Prostate gland (tissue), 2 donors: ENCODE results near the gene UGT2B7.

Experiments used
- CTCF ChIP-seq, 4 experiments: fragments of 200-600 bp in 2 of 4; fragments of 450-650 bp in 2 of 4; sonication (generic) in 2 of 4; IDR thresholded peaks; 1 replicate in 3 of 4; 2 replicates in 1 of 4; pipeline ENCODE4 v1.5.1; 2016 to 2019; ENCODE audit warnings: antibody characterized with exemption in 4 of 4, mild to moderate bottlenecking in 2 of 4, moderate library complexity in 2 of 4
- POLR2A ChIP-seq: fragments of 450-650 bp; IDR thresholded peaks from one replicate; pipeline ENCODE4 v1.6.1; 2016; ENCODE audit warnings: antibody characterized with exemption, mild to moderate bottlenecking
- POLR2AphosphoS5 ChIP-seq: sonication (generic); formaldehyde crosslinking; IDR thresholded peaks from one replicate; pipeline ENCODE4 v1.6.1; 2017; ENCODE audit warnings: antibody characterized with exemption

GRCh38 chr4:69104719-69105275 lies 8.5 kb downstream of the UGT2B7 start:
- no peak for TF ChIP-seq CTCF (IDR thresholded peaks at IDR 0.05)
- no peak for TF ChIP-seq POLR2A
- TF ChIP-seq POLR2AphosphoS5 = no peak
